ENCODE results near the gene DOCK6. TPM values are rescaled to one million over a fixed set of nuclear protein-coding genes. Genes with fewer than 3 reads are reported as not detected.

Gene DOCK6
- total and polyA plus RNA-seq, 8 donors, result 65.6 to 111 (median 79.1) TPM

- Histone ChIP-seq H3K27me3 (no peaks in the 10 kb centered on the region), H3K36me3 (peaks cover 0 to 60% of the 10 kb centered on the region in 2 donors), H3K9me3 (no peaks in the 10 kb centered on the region), H3K4me1 (no peaks in the 10 kb centered on the region), H3K27ac (no peak overlapping the region), H3K4me3 (no peak overlapping the region)
- DNase-seq (peak in 1 of 4 donors; percentile 34), ATAC-seq (no peak)
- intact Hi-C loops (cut with DNase I), result loop anchor here in 1 of 2 donors (10.0 kb wide), 1 partner anchor 175 kb away; no protein-coding TSS in a partner anchor
- TF ChIP-seq, protein P1, sequence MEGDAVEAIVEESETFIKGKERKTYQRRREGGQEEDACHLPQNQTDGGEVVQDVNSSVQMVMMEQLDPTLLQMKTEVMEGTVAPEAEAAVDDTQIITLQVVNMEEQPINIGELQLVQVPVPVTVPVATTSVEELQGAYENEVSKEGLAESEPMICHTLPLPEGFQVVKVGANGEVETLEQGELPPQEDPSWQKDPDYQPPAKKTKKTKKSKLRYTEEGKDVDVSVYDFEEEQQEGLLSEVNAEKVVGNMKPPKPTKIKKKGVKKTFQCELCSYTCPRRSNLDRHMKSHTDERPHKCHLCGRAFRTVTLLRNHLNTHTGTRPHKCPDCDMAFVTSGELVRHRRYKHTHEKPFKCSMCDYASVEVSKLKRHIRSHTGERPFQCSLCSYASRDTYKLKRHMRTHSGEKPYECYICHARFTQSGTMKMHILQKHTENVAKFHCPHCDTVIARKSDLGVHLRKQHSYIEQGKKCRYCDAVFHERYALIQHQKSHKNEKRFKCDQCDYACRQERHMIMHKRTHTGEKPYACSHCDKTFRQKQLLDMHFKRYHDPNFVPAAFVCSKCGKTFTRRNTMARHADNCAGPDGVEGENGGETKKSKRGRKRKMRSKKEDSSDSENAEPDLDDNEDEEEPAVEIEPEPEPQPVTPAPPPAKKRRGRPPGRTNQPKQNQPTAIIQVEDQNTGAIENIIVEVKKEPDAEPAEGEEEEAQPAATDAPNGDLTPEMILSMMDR (IDR thresholded peaks at IDR 0.05), result no peak
Observed at GRCh38 chr19:11209839-11210655, 52.3 kb downstream of the DOCK6 start.

- Histone ChIP-seq H3K4me1 (peaks cover 0 to 10% of the 10 kb centered on the region in 2 donors), H3K9me3 (no peaks in the 10 kb centered on the region), H3K36me3 (peaks cover 0 to 49% of the 10 kb centered on the region in 2 donors), H3K27me3 (no peaks in the 10 kb centered on the region), H3K4me3 (no peak overlapping the region), H3K27ac (no peak overlapping the region)
- TF ChIP-seq, protein P1 (IDR thresholded peaks at IDR 0.05), result no peak
- DNase-seq, result peak in 2 of 4 donors; percentile 46 to 73
- ATAC-seq, result no peak
- intact Hi-C loops (cut with DNase I), result loop anchor here in 1 of 2 donors (10.0 kb wide), 1 partner anchor 174 kb away; no protein-coding TSS in a partner anchor
Observed at GRCh38 chr19:11208561-11209471, 53.5 kb downstream of the DOCK6 start.

DNA sequence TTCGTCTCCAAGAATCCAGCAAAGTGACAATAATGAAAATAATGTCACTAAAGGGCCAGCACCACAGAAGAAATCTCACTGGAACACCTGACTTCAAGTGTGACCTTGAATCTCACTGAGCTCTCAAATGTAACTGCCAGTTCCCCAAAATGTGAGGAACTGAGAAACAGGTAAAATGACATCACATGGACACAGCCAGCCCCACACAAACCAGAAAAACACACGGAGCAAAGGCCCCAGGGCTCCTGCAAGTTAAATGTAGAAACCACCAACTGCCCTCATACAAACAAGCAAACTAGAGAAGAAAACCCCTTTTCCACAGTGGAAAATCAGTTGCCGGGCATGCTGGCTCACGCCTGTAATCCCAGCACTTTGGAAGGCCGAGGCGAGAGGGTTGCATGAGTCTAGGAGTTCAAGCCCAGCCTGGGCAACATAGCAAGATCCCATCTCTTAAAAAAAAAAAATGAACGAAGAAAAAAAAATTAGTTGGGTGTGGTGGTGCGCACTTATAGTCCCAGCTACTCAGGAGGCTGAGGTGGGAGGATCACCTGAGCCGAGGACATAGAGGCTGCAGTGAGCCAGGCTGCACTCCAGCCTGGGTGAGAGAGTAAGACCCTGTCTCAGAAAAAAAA, 56.3 kb downstream of the DOCK6 start:
- intact Hi-C loops (cut with DNase I), result loop anchor here in 1 of 2 donors (10.0 kb wide), 1 partner anchor 171 kb away; no protein-coding TSS in a partner anchor
- Histone ChIP-seq H3K27ac (no peak overlapping the region), H3K9me3 (no peaks in the 10 kb centered on the region), H3K4me3 (no peak overlapping the region), H3K4me1 (peaks cover 0 to 20% of the 10 kb centered on the region in 2 donors), H3K36me3 (peaks cover 0 to 36% of the 10 kb centered on the region in 2 donors), H3K27me3 (no peaks in the 10 kb centered on the region)
- no peak for ATAC-seq
- DNase-seq, result no peak
- TF ChIP-seq, protein P1 (IDR thresholded peaks at IDR 0.05), result no peak

- no peaks in the 10 kb centered on the region for H3K27me3 ChIP-seq
- H3K4me1 ChIP-seq, result peaks cover 0 to 20% of the 10 kb centered on the region in 2 donors
- H3K27ac ChIP-seq, result no peak overlapping the region
- ATAC-seq, result no peak
- no peak for DNase-seq
- H3K36me3 ChIP-seq, result peaks cover 0 to 37% of the 10 kb centered on the region in 2 donors
- H3K9me3 ChIP-seq, result no peaks in the 10 kb centered on the region
- intact Hi-C loops (cut with DNase I), result loop anchor here in 1 of 2 donors (10.0 kb wide), 1 partner anchor 170 kb away; no protein-coding TSS in a partner anchor
- H3K4me3 ChIP-seq, result no peak overlapping the region
- TF ChIP-seq, protein P1 (IDR thresholded peaks at IDR 0.05), result no peak
Observed at GRCh38 chr19:11204943-11205349, 57.4 kb downstream of the DOCK6 start.
